PC-3 (cell line): Measurements from ENCODE around the gene ROGDI.

Source experiments
- CTCF ChIP-seq: fragments of 300-600 bp; sonication (generic); conservative IDR thresholded peaks from 2 replicates; pipeline ENCODE4 v1.5.1; 2017; ENCODE audit warnings: antibody characterized with exemption, low read depth, mild to moderate bottlenecking, low read length
- EZH2 ChIP-seq: fragments of 300-600 bp; sonication (generic); IDR thresholded peaks from one replicate; pipeline ENCODE4 v1.6.1; 2017; ENCODE audit warnings: antibody characterized with exemption, mild to moderate bottlenecking, low read length; ENCODE audit not compliant: unreplicated experiment
- EZH2phosphoT487 ChIP-seq: fragments of 300-600 bp; sonication (generic); IDR thresholded peaks from 2 replicates; pipeline ENCODE4 v1.6.1; 2018; ENCODE audit warnings: mild to moderate bottlenecking, antibody characterized with exemption, low read length, borderline replicate concordance

GRCh38 chr16:4765511-4766474, 36.6 kb downstream of the ROGDI start:
- TF ChIP-seq CTCF: no peak
- TF ChIP-seq EZH2: no peak
- no peak for TF ChIP-seq EZH2phosphoT487
